SIG-M5 treated with dmso at 0.1 percent for 504 hours (cell line): ENCODE results near the gene FLNC.
A peak's percentile ranks its signal among the peaks of the same experiment; 100 is the strongest.

Experiments
- DNase-seq: peaks from one replicate; lab custom pipeline; 2025; ENCODE audit not compliant: unreplicated experiment; lab: John Stamatoyannopoulos, UW

The FLNC gene

DNA sequence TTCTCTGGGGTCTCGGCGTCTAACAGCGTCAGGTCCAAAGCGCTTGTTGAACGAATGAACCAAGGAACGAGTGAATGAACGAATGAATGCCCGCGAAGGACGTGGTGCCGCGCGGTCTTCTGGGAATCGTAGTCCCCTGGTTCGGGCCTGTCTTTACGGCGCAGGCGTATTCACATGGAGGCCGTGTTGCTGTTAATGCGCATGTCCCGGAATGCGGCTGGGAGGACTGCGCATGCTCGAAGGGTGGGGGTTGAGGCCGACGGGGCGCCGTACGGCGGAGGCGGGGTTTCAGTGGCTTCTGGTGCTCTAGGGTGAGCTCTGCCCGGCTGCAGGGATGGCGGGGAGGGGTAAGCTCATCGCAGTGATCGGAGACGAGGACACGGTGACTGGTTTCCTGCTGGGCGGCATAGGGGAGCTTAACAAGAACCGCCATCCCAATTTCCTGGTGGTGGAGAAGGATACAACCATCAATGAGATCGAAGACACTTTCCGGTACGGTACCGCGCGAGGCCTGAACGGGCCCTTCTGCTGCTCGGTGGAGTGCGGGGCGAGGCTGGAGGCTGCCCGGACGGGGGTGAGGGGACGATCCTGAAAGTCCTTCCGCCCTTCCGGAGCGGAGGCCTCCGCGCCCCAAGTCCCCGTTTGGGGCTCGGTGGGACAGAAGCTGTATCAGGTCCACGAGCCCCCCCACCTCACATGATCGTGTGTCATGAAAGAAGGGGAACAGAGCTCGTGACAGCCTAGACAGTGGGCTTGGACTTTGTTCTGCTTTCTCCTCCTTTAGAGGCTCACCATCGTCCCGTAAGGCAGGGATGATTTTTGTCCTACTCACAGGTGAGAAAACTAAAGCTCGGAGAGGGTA lies 32.6 kb downstream of the FLNC start, which contains the start of gene ATP6V1F:
TSS of gene ATP6V1F (plus strand) at position 286 of the 862 bp plus-strand sequence. CDS start at position 335, 49 bp downstream.
- DNase-seq, result peak; percentile 93

DNA sequence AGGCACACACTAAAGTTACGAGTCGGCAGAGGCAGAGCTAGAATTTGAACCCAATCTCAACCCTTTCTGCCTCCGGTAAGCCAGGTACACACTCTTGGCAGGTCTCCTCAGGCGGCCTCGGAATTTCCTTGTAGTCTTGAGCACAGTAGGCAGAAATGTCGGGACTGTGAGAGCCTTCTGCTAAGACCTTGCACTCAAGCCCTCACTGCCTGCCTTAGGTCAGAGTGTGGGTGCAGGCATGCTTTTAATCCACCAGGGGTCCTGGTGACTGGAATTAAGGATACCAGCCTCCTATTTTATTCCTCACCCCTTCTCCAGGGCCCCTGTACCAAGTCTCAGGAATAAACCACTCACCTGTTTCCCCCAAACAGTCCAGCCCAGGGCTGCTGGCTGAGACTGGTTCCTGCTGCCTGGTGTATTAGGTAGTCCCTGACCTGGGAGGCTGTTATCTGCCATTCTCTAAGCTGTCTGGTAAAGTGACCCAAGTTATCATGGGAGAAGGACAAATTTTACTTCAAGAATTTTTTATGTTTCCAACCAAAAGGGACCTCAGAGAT lies 33.3 kb downstream of the FLNC start:
- peak; percentile 67 for DNase-seq

DNA sequence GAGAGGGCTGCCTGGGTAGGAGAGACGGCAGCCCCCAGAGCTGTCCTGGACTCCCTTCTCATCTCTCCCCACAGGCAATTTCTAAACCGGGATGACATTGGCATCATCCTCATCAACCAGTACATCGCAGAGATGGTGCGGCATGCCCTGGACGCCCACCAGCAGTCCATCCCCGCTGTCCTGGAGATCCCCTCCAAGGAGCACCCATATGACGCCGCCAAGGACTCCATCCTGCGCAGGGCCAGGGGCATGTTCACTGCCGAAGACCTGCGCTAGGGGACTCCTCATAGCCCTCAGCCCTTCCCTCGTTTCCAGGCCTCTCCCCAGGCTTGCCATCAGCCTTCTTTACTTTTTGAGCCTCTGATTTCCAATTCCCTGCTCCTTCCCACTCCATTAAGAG lies 35.1 kb downstream of the FLNC start:
- no peak for DNase-seq

DNA sequence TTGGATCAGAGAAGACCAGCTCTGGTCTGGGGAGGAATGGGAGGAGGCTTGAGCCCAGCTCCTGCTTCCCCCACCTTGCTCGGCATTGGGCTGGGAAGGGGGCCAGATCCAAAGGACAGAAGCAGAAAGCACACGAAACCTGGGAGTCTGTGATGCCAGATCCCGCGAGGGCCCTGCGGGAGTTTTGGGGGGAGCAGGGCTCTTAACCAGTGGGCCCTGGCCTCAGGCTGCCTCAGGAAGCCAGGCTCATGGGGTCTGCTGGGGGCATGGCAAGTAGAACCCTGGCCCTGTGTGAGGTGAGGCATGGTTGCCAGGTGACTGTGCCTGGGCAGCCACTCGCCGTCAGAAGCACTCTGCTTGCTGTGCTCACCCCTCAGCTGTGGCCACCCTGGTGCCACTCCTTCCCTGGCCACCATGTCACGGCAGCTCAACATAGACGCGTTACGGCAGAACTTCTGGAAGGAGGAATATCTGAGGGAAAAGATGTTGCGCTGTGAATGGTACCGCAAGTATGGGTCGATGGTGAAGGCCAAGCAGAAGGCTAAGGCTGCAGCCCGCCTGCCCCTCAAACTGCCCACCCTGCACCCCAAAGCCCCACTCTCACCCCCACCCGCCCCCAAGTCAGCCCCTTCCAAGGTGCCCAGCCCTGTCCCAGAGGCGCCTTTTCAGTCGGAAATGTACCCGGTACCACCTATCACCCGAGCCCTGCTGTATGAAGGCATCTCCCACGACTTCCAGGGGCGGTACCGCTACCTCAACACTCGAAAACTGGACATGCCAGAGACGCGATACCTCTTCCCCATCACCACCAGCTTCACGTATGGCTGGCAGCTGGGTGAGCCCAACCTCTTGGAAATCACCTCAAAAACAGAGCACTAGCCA lies 36.0 kb downstream of the FLNC start:
- DNase-seq, result no peak

DNA sequence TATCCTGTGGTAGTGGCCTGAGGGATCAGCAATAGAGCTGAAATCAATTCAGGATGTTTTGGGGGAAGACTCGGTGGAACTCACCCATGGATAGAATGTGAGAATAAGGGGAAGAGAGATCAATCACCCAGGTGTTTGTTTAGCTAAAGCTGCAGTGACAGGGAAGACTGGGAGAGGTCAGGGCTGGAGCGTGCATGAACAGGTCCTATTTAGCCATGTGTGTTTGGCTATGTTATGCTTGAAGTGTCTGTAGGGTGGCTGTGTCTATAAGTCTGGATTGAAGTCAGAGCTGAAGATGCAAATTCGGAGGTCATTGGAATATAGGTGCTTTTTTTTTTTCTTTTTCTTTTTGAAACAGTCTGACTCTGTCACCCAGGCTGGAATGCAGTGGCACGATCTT lies 37.0 kb downstream of the FLNC start:
- DNase-seq, result no peak

DNA sequence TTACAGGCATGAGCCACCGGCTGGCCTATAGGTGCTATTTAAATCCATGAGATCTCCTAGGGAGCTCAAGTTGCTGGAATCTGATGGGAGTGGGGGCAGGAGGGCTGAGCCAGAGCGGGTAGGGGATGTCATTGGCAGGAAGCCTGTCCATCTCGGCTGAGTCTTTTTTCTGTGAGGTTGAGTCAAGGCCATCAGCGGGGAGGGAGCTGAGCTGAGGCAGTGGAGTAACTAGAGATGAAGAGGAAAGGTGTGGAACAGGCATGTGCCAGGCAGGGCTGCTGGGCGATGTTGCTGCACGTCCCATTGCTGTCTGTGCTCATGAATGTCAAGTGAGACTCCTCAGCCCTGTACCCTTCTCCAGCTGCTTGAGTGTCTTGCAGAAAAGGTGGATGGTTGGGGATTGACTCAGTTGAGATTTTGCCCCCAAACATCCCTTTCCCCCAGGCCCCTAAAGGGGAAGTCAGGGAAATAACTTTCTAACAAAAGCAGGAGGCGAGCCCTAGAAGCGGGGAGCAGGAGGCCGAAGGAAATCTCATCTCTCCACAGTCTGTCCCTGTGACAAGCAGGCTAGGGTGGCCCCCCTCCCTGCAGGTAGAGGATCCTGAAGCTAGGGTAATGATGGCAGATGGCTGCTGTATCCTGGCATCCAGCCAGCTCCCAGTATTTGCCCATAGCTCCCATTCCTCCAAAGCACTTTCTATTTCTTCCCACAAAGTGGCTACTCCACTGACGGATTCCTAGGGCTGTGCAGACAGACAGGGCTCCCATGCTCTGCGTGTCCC lies 37.8 kb downstream of the FLNC start:
- no peak for DNase-seq

DNA sequence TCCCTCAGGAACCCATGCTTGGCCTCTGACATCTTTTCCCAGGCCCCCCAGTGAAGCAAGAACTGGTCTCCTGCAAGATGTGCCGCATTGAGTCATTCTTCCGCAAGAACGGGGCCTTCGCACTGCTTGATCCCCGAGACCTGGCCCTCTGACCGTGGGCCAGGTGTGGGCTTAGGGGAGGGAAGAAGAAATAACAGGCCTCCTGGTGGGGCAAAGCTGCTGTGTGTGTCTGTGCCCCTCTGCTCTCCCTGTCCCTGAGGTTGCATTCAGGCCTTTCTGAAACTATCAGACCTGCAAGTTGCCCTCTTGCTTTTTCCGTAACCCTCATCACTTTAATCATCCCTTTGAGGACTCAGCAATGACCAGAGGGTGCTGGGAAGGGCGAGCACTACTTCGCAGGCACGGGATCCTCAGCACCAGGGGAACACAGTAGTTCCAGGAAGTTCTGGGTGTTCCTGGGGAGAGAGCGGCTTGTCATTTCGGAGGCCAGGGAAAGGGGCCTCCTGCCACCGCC lies 38.5 kb downstream of the FLNC start:
- DNase-seq, result no peak

DNA sequence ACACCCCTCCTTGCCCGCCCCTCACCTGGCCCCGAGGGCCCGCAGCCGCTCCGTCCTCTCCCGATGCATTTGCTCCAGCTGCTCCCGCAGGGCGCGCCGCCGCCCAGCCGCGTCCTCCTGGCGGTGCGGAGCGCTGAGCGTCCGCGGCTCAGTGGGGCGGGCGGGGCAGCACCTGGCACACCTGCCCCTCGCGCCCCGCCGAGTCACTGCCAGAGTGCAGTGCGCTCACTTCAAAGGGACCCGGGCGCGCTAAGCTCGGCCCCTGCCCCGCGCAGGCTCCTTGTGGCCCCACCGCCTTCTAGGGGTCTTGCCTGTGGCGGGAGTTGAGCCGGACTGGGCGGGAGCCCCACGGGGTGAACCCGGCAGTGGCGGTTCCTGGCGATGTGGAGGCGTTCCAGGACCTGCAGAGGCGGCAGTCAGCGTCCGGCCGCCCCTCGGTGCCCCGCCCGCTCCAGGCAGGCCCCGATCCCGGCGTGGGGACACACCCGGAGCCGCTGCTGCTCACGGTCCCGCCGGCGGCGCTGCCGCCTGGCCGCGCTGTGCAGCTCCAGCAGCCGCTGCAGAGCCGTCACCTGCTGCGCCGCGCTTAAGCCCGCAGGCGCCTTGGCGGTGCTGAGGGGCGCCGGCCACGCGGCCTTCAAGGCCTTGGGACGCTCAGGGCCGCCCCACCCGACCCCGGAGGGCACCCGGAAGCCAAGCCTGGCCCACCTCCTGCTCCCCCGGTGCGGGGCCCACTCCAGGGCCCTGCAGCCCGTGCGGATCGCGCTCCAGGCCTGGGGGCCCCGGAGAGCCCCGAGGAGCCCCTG lies 39.1 kb downstream of the FLNC start:
- DNase-seq, result no peak

DNA sequence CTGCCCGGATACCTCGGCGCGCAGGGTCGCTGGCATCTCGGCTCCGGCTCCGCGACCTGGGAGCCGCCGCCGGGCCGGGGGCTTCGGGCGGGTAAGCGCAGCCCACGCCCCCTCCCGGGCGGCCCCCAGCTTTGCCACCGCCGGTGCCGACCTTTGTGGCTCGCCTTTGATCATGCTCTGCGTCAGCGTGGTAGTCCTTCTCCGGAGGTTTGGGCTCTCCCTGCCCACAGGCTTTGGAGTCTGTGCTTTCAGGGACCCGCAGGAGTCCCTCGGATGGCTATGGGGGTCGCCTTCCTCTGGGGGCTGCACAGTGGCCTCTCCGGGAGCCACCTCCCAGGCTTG lies 39.7 kb downstream of the FLNC start:
- DNase-seq, result no peak

DNA sequence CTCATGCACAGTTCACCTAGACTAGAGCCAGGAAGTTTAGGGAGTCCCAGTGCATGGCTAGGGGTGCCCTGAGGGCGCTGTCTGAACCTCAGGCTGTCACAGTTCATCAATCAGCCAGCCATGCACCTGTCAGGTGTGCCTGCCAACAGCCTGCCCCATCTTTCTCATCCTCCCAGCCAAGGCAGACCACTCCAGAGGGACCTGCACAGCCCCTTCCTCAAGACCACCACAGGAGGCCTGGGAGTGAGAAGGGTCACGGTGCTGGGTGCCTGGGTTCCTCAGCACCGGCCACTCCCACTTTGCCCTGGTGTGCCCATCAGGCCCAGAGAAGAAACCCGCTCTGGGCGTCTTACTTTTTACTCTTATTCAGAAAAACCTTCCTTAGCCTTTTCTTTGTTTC lies 40.8 kb downstream of the FLNC start:
- DNase-seq, result no peak

DNA sequence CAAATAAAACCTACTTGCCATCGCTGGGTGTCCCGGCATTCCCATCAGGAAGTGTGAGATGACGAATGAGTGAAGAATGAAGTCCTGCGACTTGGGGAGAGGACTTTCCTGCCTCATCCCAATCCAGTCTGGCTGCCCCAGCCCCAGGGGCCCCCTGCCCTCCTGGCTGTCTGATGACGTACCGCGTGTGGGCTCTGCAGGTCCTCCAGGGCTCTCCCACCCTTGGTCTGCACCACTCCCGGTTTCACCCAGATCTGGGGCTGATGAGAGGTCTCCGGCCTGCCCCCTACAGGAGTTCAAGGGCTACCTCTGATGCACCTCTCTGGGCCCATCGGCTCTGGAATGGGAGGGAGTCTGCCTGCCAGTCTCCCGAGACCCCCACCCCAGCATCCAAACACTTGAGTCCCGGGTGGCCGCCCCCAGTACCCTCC lies 42.2 kb downstream of the FLNC start:
- no peak for DNase-seq

DNA sequence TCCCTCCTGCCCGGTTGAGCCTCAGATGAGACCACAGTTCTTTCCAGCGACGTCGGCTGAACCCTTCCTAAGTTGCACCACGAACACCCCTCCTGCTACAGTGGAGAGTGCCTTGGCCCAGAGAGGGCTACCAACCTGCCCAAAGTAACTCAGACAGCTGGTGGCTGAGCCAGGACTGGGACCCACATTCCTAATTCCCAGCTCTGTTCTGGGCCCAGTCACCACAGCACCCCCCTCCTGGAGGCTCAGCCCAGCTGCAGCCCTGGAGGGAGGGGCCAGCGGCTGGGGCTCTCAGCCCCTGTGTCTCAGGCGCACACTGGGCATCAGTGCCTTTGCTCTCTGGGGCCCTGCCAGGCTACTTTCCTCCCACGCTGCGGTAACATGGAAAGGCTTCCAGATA lies 43.0 kb downstream of the FLNC start:
- no peak for DNase-seq

DNA sequence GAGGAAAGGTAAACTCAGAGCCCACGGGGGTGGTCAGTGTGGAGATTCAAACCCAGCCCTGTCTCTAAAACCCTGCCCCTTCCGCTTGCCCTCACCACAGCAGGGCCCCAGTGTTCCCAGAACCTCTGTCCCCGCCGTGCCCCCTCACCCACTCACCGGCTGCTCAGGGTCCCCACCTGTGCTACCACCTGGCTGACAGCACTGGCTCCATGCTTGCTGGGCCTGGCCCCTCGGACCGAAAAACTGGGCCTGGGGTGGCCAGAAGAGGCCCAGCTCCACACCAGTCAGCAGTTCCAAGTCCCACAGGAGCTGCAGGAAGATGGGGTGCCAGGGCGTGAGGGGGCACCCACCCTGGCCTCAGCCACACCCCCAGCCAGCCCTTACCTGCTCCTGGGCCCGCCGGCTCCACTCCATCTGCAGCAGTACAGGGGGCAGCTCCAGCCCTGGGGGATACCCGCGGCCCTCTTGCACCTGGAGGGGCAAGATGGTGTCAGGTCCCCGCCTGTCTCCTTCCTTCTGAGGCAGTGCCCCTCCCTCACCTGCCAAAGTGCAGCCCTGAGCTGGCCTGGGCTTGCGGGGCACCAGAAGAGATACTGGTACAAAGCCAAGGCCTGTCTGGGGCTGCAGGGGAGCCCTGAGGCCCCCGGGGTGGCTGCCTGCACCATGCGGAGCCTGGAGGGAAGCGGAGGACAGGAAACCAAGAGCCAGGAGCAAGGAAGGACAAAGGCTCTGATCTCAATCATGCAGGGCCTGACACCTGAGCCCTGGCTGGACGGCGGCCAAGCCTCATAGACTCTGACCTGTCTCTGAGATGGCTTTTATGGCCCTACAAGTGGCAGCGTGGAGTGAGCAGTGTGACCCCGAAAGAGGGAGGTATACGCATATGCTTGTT lies 44.2 kb downstream of the FLNC start:
- no peak for DNase-seq

DNA sequence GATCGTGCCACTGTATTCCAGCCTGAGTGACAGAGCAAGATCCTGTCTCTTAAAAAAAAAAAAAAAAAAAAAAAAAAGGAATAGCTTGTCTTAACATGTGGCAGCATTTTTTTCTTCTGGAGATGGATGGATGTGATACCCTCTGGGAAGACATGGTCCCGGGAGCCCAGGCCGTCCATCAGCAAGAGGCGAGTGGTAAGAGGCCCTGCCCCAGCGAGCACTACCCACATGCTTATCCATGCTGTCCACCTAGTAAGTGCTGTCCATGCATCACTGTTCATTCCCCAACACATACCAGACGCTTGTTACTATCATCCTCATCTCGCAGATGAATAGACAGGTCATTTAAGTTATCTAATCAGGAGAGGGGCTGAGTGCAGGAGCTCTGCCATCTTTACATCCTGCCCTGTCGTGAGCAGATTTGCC lies 45.3 kb downstream of the FLNC start:
- DNase-seq, result no peak

DNA sequence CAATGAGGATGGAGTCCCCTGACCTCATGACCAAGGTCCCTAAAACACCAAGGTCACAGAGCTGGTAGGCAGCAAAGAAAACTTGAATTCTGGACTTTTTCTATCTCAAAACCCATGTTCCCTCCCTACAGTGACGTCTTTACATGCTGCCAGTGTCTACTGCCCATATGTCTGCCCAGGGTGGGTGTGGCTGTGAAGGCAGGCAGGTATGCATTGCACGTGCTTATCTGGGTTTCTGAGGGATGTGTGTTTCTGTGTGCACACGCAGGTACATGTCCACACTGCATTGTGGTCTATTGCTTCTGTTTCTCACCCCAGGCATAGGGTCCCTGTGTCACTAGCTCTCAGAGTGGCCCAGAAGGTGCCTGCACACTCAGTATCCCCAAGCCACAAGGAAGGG lies 45.9 kb downstream of the FLNC start:
- DNase-seq, result no peak

DNA sequence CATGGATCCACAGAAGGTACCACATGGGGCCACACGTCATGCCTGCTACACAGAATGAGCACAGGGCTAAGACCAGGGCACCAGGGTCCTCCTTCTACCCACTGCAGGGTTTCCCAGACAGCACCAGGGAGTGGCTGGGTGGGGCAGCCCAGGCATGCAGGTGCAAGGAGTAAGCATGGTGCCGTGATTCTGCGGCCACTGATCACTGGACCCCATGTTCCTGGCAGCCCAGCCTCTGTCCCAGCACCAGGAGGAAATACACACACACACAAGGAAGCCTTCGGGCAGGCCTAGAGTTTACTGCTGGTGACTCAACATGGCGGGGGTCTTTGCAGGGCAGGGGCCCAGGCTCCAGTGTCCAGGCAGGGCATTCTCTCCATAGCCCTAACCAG lies 46.4 kb downstream of the FLNC start:
- no peak for DNase-seq

DNA sequence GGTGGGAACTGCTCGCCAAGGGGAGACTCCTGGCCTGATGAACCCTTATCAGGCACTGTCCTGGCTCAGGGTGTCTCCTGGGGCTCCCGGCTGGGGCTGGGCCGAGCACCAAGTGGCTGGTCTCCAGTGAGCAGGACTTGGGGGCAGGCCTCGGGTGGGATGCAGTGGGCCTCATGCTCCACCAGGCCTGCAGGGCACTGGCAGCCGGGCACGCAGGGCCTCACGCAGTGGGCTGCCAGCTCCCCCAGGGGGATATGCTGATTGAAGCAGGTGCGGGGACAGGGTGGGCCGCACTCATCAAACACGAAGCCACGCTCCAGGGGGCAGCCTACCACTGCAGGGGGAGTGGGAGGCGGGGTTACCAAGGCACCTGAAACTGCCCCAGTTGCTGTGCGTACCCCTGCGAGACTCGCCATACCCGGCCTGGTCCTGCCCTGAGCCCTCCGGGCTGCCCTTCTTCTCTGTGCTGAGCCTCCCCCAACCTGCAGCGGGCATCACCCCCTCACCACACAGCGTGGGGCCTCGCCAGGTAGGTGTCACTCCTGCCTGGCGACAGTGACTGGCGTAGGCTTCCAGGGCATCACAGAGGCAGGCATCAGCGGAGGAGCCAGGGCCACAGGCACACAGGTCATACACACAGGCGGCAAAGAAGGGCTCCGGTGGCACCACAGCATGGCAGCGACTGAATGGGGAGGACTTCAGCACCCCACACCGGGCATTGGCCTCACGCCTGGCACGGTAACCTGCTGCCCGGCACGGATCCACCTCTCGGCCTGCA lies 47.0 kb downstream of the FLNC start:
- no peak for DNase-seq

DNA sequence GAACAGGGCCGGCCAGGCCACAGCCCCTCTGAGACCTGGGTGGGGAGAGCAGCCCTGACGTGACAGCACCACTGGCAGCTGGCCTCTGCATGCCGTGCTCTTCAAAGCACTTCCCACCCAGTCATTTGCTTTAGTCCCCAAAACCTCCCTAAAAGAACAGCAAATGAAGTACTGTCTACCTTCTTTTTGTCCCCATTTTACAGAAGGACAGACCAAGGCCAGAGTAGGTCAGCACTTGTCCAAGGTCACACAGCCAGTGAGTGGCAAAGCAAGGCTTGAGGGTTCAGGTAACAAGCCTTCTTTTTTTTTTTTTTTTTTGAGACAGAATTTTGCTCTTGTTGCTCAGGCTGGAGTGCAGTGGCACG lies 47.5 kb downstream of the FLNC start:
- DNase-seq, result no peak
